ENCODE measurements around the gene PHAX.

DNA sequence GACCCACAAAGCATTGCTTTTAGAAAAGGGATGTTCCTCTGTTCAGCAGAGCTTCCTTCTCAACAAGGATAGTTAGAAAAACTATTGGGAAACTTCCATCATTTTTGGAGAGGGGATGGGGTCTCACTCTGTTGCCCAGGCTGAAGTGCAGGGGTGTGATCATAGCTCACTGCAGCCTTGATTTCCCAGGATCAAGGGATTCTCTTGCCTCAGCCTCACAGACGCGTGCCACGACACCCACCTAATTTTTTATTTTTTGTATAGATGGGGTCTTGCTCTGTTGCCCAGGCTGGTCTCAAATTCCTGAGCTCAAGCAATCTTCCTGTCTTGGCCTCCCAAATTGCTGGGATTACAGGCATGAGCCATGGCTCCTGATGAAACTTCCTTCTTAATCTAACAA is 34.8 kb downstream of the PHAX start:
- TF ChIP-seq EZH2 (IDR thresholded peaks at IDR 0.05; ENCODE audit: insufficient read depth, poor library complexity, severe bottlenecking): no peak
- no peak for TF ChIP-seq EZH2phosphoT487 (IDR thresholded peaks at IDR 0.05; ENCODE audit: insufficient read depth, low read depth)

All from GM23248 (cell line).